Activated T-helper 17 cell treated with anti-CD3 and anti-CD28 coated beads, Interleukin-2, amount 50 U/mL, for 72 hours (primary cell): ENCODE data around the gene EPC2. TPM values are rescaled to one million over a fixed set of nuclear protein-coding genes. Genes with fewer than 3 reads are reported as not detected.
"Not testable (repeated sequence)": the region's sequence is repeated elsewhere in the genome, so short reads cannot be mapped to it uniquely, and the experiment has no call there.

Experiments used
- ATAC-seq: fragments of 150-1000 bp; cut with Tn5 transposase; replicated peaks from 2 replicates; pipeline ENCODE4 v1.10.0; 2021; ENCODE audit warnings: mild to moderate bottlenecking, moderate library complexity
- H3K27ac Mint-ChIP-seq: one replicate; pipeline ENCODE4 v1.8.0; 2022; ENCODE audit warnings: mixed read lengths
- H3K27me3 Mint-ChIP-seq: one replicate; pipeline ENCODE4 v1.8.0; 2022; ENCODE audit warnings: mixed read lengths
- H3K36me3 Mint-ChIP-seq: one replicate; pipeline ENCODE4 v1.8.0; 2022; ENCODE audit warnings: low read depth, mild to moderate bottlenecking, mixed read lengths
- H3K4me1 Mint-ChIP-seq: one replicate; pipeline ENCODE4 v1.8.0; 2022; ENCODE audit warnings: mixed read lengths
- H3K4me3 Mint-ChIP-seq: one replicate; pipeline ENCODE4 v1.8.0; 2022; ENCODE audit warnings: mild to moderate bottlenecking, mixed read lengths
- H3K9me3 Mint-ChIP-seq: one replicate; pipeline ENCODE4 v1.8.0; 2022; ENCODE audit warnings: mixed read lengths
- total RNA-seq, 2 donors: library from RNA; stranded (reverse); gene quantifications; one replicate each; pipeline ENCODE4 v1.2.3, GENCODE V29; 2022

Gene EPC2
- total RNA-seq, 2 donors from 2014 or later = 22.5 to 25.7 TPM

DNA sequence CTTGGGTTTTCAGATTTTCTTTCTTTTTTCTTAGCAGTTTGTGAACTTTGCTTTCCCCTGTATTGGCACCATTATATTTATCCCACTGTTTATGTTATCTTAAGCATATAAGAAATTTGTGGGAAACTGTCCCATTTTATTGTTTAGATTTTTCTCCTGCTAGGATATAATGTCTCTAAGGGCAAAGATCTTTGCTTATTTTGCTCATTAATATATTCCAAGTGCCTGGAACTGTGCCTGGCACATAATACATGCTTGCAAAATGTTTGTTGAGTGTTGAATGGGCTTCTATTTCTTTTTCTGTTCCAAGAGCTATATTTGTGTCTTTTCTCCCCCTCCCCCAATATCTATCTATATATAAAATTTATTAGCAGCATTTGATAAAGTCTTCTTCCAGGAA is 5.4 kb downstream of the EPC2 start:
- H3K4me3 Mint-ChIP-seq = no peak overlapping the region
- H3K36me3 Mint-ChIP-seq = peaks cover 22% of the 10 kb centered on the region
- H3K27ac Mint-ChIP-seq = no peak overlapping the region
- H3K4me1 Mint-ChIP-seq = peaks cover 47% of the 10 kb centered on the region
- no peaks in the 10 kb centered on the region for H3K27me3 Mint-ChIP-seq
- H3K9me3 Mint-ChIP-seq = no peaks in the 10 kb centered on the region
- no peak for ATAC-seq

DNA sequence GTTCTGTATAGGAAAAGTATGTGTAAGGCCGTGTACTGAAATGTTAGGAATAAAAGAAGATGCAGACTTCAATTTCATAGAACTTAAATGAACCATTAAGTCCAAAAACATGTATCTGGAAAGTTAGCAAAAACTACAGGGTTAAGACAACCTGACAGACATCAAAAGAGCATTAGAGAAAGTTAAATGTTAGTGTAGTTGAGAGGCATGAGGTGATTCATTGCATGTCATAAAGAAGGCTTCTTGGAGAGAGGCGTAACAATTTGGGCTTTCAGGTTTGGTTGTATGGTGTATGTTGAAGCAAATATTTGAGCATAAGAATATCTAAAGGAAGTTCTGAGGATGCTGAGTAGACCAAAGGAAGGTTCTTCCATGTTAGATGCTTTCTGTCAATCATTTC is 6.3 kb downstream of the EPC2 start:
- peak; percentile 37 for ATAC-seq
- H3K4me1 Mint-ChIP-seq = peaks cover 49% of the 10 kb centered on the region
- H3K4me3 Mint-ChIP-seq = peak overlapping the region; percentile 69
- H3K27me3 Mint-ChIP-seq = no peaks in the 10 kb centered on the region
- H3K36me3 Mint-ChIP-seq = peaks cover 16% of the 10 kb centered on the region
- H3K9me3 Mint-ChIP-seq = no peaks in the 10 kb centered on the region
- H3K27ac Mint-ChIP-seq = no peak overlapping the region

DNA sequence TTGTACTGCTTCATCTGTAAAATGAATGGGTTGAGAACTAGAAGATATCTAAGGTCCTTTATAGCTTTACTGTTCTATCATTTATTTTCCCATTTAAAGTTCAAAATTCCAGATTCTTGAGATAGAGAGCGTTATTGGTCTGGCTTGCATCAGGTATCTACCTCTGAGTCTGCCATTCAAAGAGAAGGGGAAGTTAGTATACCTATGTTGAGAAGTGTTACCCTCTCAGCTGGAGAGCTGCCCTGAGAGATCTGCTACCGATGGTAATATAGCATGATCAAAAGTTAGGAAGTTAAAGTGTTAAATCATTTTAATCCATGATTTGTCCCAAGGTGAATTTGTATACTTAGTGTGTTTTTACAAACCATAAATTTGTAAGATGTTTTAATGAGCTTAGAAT is 7.4 kb downstream of the EPC2 start:
- Mint-ChIP-seq H3K27ac (no peak overlapping the region), H3K36me3 (peaks cover 10% of the 10 kb centered on the region), H3K9me3 (no peaks in the 10 kb centered on the region), H3K4me3 (peak overlapping the region; percentile 69), H3K27me3 (no peaks in the 10 kb centered on the region), H3K4me1 (peaks cover 53% of the 10 kb centered on the region)
- no peak for ATAC-seq

GRCh38 chr2:148653437-148653836 is 8.9 kb downstream of the EPC2 start:
- Mint-ChIP-seq H3K27me3 (no peaks in the 10 kb centered on the region), H3K27ac (peak overlapping the region; percentile 45), H3K36me3 (peaks cover 5% of the 10 kb centered on the region), H3K9me3 (no peaks in the 10 kb centered on the region), H3K4me3 (peak overlapping the region; percentile 69), H3K4me1 (peaks cover 63% of the 10 kb centered on the region)
- ATAC-seq = peak; percentile 78

- H3K27ac Mint-ChIP-seq = no peak overlapping the region
- no peaks in the 10 kb centered on the region for H3K36me3 Mint-ChIP-seq
- H3K4me3 Mint-ChIP-seq = peak overlapping the region; percentile 69
- H3K4me1 Mint-ChIP-seq = peaks cover 63% of the 10 kb centered on the region
- no peaks in the 10 kb centered on the region for H3K9me3 Mint-ChIP-seq
- H3K27me3 Mint-ChIP-seq = no peaks in the 10 kb centered on the region
- ATAC-seq = no peak
Observed at GRCh38 chr2:148654435-148654834, 9.9 kb downstream of the EPC2 start.

DNA sequence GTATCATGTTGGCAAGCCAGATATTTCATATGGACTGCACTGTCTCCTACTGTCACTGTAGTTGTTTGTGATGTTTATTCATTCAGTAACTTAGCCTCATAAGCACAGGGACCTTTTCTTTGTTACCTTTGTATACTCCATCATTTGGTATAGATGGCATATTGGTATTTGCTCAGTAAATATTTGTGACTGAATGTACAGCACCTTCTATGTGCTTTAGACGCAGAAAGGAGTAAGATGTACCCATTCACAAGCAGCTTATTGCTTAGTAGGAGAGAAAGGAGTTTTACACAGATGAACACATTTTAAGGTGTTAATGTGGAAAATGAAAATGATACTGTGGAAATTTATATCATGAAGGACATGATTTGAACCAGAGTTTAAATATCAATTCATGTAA is 12.0 kb downstream of the EPC2 start:
- Mint-ChIP-seq H3K27ac (peak overlapping the region; percentile 0), H3K4me1 (peaks cover 67% of the 10 kb centered on the region), H3K36me3 (no peaks in the 10 kb centered on the region), H3K27me3 (no peaks in the 10 kb centered on the region), H3K9me3 (peaks cover 3% of the 10 kb centered on the region), H3K4me3 (peak overlapping the region; percentile 62)
- no peak for ATAC-seq

GRCh38 chr2:148658807-148659722 is 14.5 kb downstream of the EPC2 start:
- H3K27ac Mint-ChIP-seq = peak overlapping the region; percentile 56
- H3K36me3 Mint-ChIP-seq = no peaks in the 10 kb centered on the region
- H3K4me1 Mint-ChIP-seq = peaks cover 48% of the 10 kb centered on the region
- H3K27me3 Mint-ChIP-seq = no peaks in the 10 kb centered on the region
- ATAC-seq = peak; percentile 92
- H3K9me3 Mint-ChIP-seq = peaks cover 3% of the 10 kb centered on the region
- peak overlapping the region; percentile 62 for H3K4me3 Mint-ChIP-seq

GRCh38 chr2:148660999-148661398 is 16.4 kb downstream of the EPC2 start:
- Mint-ChIP-seq H3K4me1 (peaks cover 42% of the 10 kb centered on the region), H3K9me3 (peaks cover 3% of the 10 kb centered on the region), H3K36me3 (no peaks in the 10 kb centered on the region), H3K27ac (peak overlapping the region; percentile 66), H3K27me3 (no peaks in the 10 kb centered on the region), H3K4me3 (peak overlapping the region; percentile 53)
- no peak for ATAC-seq

- H3K4me3 Mint-ChIP-seq, H3K27ac Mint-ChIP-seq, H3K9me3 Mint-ChIP-seq, H3K27me3 Mint-ChIP-seq, ATAC-seq, H3K36me3 Mint-ChIP-seq: not testable (repeated sequence)
- H3K4me1 Mint-ChIP-seq = peaks cover 33% of the 10 kb centered on the region
Observed at GRCh38 chr2:148662332-148662731, 17.8 kb downstream of the EPC2 start.

- Mint-ChIP-seq H3K4me3 (no peak overlapping the region), H3K36me3 (no peaks in the 10 kb centered on the region), H3K9me3 (peaks cover 3% of the 10 kb centered on the region), H3K27ac (no peak overlapping the region), H3K4me1 (peaks cover 31% of the 10 kb centered on the region), H3K27me3 (no peaks in the 10 kb centered on the region)
- no peak for ATAC-seq
Observed at GRCh38 chr2:148664229-148664628, 19.7 kb downstream of the EPC2 start.

- H3K27me3 Mint-ChIP-seq = no peaks in the 10 kb centered on the region
- H3K36me3 Mint-ChIP-seq = no peaks in the 10 kb centered on the region
- peaks cover 28% of the 10 kb centered on the region for H3K4me1 Mint-ChIP-seq
- H3K9me3 Mint-ChIP-seq = no peaks in the 10 kb centered on the region
- peak overlapping the region; percentile 3 for H3K4me3 Mint-ChIP-seq
- H3K27ac Mint-ChIP-seq = no peak overlapping the region
- peak; percentile 58 for ATAC-seq
Observed at GRCh38 chr2:148666555-148666954, 22.0 kb downstream of the EPC2 start.

DNA sequence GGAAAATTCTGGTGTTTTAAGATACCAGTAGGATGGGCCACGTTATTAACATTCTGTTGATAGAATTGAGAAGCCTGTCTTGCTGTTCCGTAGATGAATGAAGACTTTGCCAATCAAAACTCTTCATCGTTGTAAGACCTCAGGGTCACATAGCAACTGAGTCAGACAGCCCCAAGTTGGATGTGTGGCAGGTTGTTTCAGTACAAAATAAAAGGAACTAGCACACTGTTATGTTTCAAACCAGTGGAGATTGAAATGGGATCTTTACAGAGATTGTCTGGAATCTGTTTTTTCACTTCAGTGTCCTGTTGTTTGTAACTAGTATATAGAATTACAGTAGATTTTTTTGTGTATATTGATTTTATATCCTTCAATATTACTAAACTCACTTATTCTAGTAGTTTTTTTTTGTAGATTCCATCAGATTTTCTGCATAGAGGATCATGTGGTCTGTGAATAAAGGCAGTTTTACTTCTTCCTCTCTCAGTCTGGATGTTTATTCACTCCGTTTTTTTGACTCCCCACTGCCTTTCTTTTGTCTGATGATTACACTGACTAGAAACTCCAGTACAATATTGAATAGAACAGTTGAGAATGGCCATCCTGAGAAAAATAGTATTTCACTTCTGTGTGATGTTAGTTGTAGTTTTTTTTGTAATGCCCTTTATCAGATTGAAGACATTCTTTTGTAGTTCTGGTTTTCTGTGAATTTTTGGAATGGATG is 22.7 kb downstream of the EPC2 start:
- Mint-ChIP-seq H3K27me3 (no peaks in the 10 kb centered on the region), H3K9me3 (no peaks in the 10 kb centered on the region), H3K36me3 (no peaks in the 10 kb centered on the region), H3K4me1 (peaks cover 33% of the 10 kb centered on the region), H3K4me3 (peak overlapping the region; percentile 7), H3K27ac (no peak overlapping the region)
- ATAC-seq = peak; percentile 32

- ATAC-seq = peak; percentile 69
- Mint-ChIP-seq H3K4me3 (peak overlapping the region; percentile 27), H3K36me3 (no peaks in the 10 kb centered on the region), H3K27ac (no peak overlapping the region), H3K27me3 (no peaks in the 10 kb centered on the region), H3K4me1 (peaks cover 58% of the 10 kb centered on the region), H3K9me3 (no peaks in the 10 kb centered on the region)
Observed at GRCh38 chr2:148670773-148671172, 26.2 kb downstream of the EPC2 start.

DNA sequence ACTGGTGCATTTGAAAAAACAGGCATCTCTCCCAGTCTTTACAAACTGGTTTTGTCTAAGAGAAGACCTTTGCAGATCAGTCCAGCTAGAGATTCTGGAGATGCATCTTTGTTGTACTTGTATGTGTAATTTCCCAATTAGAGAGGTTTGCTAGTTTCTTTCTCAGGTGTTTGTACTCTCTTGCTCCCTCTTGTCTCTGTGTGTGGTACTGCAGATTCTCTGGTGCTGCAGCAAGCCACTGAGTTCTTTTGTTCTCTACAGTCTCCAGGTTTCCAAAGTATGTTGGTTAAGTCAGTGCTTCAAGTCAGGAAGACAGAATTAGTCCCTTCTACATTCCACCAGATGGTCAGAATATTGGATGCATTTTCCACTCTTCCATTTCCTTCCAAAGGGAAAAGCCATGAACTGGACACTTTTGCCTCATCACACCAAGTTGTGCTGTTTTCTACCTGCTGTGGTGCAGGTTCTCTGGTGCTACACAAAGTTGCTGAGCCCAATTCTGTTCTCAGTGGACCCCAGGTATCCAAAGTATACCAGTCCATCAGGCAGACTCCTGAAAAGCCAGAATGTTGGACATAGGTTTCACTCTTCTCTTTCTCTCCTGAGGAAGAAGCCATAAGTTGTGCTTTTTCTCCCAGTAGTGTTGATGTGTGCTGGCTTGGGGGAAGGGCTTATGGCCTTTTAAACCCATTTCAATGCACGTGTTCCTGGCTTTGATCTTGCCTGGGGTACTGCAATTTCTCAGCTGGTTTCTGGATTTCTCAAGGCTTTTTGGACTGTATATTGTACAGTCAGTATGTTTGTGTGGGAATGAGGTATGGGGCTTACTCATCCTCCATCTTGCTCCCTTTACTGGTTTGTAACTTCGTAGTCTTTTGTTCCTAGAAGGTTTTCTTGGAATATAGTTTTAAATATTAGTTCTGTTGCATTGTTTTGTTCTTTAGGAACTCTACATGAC is 29.8 kb downstream of the EPC2 start:
- peak overlapping the region; percentile 3 for H3K4me3 Mint-ChIP-seq
- no peaks in the 10 kb centered on the region for H3K36me3 Mint-ChIP-seq
- H3K27me3 Mint-ChIP-seq = no peaks in the 10 kb centered on the region
- H3K4me1 Mint-ChIP-seq = peaks cover 44% of the 10 kb centered on the region
- H3K9me3 Mint-ChIP-seq = no peaks in the 10 kb centered on the region
- H3K27ac Mint-ChIP-seq = no peak overlapping the region
- peak; percentile 64 for ATAC-seq
